Suprapubic skin (tissue), 4 donors: ENCODE data around the gene BAIAP2L1.

ENCODE experiments used
- CTCF ChIP-seq, 2 donors: fragments of 200-600 bp in 1 of 2; fragments of 450-650 bp in 1 of 2; sonication (generic) in 1 of 2; IDR thresholded peaks; one replicate each; pipeline ENCODE4 v1.5.1; 2016 to 2019; ENCODE audit warnings: antibody characterized with exemption in 2 of 2, mild to moderate bottlenecking in 1 of 2, moderate library complexity in 1 of 2
- EP300 ChIP-seq: sonication (generic); formaldehyde crosslinking; IDR thresholded peaks from one replicate; pipeline ENCODE4 v1.6.1; 2017; ENCODE audit warnings: antibody characterized with exemption
- POLR2AphosphoS5 ChIP-seq, 3 donors: sonication (generic); formaldehyde crosslinking; IDR thresholded peaks; one replicate each; pipeline ENCODE4 v1.6.1; 2017; ENCODE audit warnings: antibody characterized with exemption in 3 of 3

GRCh38 chr7:98369726-98370125 lies 31.2 kb downstream of the BAIAP2L1 start:
- TF ChIP-seq EP300 = no peak
- TF ChIP-seq CTCF (IDR thresholded peaks at IDR 0.05) = no peak
- no peak for TF ChIP-seq POLR2AphosphoS5 (IDR thresholded peaks at IDR 0.05)
